Esophagus (tissue), 2 donors: ENCODE measurements around the gene PLEKHA6. TPM values are rescaled to one million over a fixed set of nuclear protein-coding genes. Genes with fewer than 3 reads are reported as not detected.

ENCODE experiments used
- H3K27ac ChIP-seq, 2 donors: one replicate each; pipeline ENCODE4 v1.5.1; 2013; ENCODE audit warnings: low read depth in 2 of 2, mild to moderate bottlenecking in 2 of 2, inconsistent platforms in 1 of 2, low read length in 1 of 2, moderate library complexity in 1 of 2
- H3K27me3 ChIP-seq, 2 donors: one replicate each; pipeline ENCODE4 v1.6.1; 2013; ENCODE audit warnings: low read length in 2 of 2, control low read depth in 1 of 2, mild to moderate bottlenecking in 1 of 2; ENCODE audit not compliant: insufficient read depth in 2 of 2, control insufficient read depth in 1 of 2
- H3K36me3 ChIP-seq, 2 donors: one replicate each; pipeline ENCODE4 v1.6.1; 2013; ENCODE audit warnings: low read length in 1 of 2; ENCODE audit not compliant: control insufficient read depth in 2 of 2, insufficient read depth in 2 of 2
- H3K4me1 ChIP-seq, 2 donors: one replicate each; pipeline ENCODE4 v1.6.1; 2013; ENCODE audit warnings: low read length in 1 of 2; ENCODE audit not compliant: control insufficient read depth in 2 of 2, insufficient read depth in 2 of 2
- H3K4me3 ChIP-seq, 2 donors: one replicate each; pipeline ENCODE4 v1.5.1; 2013; ENCODE audit warnings: low read length in 2 of 2, mild to moderate bottlenecking in 2 of 2, low read depth in 1 of 2, moderate library complexity in 1 of 2
- H3K9me3 ChIP-seq, 2 donors: one replicate each; pipeline ENCODE4 v1.6.1; 2013; ENCODE audit warnings: mild to moderate bottlenecking in 2 of 2, low read depth in 1 of 2, low read length in 1 of 2, moderate library complexity in 1 of 2; ENCODE audit not compliant: control insufficient read depth in 2 of 2, insufficient read depth in 1 of 2
- WGBS, 2 donors: extraction: QIAGEN DNeasy Blood & Tissue Kit; methylation state at CpG; one replicate each; pipeline ENCODE4 v1.1.7; 2013; 5-methylcytosine and 5-hydroxymethylcytosine counted together
- polyA plus RNA-seq, 2 donors: library from polyadenylated mRNA; stranded (reverse); fragments of 200-250 nt; gene quantifications; one replicate each; pipeline ENCODE4 v1.2.3, GENCODE V29; 2013
- donor health status: healthy with polysubstance abuse.
- donor health status: Bipolar disorder and iron deficiency.

The PLEKHA6 gene
- polyA plus RNA-seq, 2 donors = 11.0 to 36.3 TPM

- Histone ChIP-seq H3K4me1 (peaks cover 3 to 7% of the 10 kb centered on the region in 2 donors), H3K4me3 (no peak overlapping the region), H3K27ac (no peak overlapping the region), H3K9me3 (no peaks in the 10 kb centered on the region), H3K27me3 (no peaks in the 10 kb centered on the region), H3K36me3 (no peaks in the 10 kb centered on the region)
- 87 to 98% methylated on average over 3 of the region's 3 CpGs for WGBS, 2 donors
These were observed 147.0 kb downstream of the PLEKHA6 start for GRCh38 chr1:204212715-204213114.

DNA sequence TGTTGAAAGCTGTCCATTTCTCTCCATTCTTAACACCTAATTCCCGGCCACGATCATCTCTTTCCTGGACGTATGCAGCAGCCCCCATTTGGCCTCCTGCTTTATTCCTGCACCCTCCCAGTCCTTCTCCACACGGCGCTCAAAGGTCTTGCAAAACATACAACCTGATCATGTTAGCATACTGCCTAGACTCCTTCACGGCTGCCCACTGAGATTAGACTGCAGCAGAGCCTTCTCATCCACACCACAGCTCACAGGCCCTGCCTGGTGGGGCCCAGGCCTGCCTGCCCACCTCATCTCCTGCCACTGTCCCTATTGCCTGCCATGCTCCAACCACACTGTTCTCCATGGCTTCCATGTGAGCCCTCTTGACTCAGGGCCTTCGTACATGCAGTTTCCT, 148.7 kb downstream of the PLEKHA6 start:
- H3K4me3 ChIP-seq = no peak overlapping the region
- H3K9me3 ChIP-seq = no peaks in the 10 kb centered on the region
- H3K27me3 ChIP-seq = no peaks in the 10 kb centered on the region
- H3K4me1 ChIP-seq = peaks cover 3 to 7% of the 10 kb centered on the region in 2 donors
- no peaks in the 10 kb centered on the region for H3K36me3 ChIP-seq
- WGBS, 2 donors = 83 to 90% methylated on average over 7 of the region's 7 CpGs
- no peak overlapping the region for H3K27ac ChIP-seq

GRCh38 chr1:204207136-204207616, 152.6 kb downstream of the PLEKHA6 start:
- Histone ChIP-seq H3K27ac (no peak overlapping the region), H3K4me1 (no peaks in the 10 kb centered on the region), H3K27me3 (no peaks in the 10 kb centered on the region), H3K4me3 (no peak overlapping the region), H3K9me3 (no peaks in the 10 kb centered on the region), H3K36me3 (no peaks in the 10 kb centered on the region)
- 17 to 19% methylated on average over 13 of the region's 13 CpGs for WGBS, 2 donors

DNA sequence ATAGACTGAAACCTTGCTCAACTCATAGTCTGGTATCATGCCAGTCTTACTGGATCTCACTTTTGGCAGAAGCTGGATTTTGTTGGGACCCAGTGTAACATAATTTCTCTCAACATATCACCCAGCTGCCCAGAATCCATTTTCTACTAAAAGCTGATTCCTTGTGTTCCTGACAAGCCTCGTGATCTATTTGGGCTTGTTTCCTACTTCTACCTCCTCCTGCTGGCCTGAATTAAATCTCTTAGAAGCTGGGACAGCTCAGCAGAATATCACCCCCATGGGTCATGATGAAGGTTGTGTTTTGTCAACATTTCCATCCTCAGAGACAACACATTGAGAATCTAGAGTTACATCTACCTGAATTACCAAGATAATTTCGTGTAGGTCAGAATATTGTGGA, 153.6 kb downstream of the PLEKHA6 start:
- Histone ChIP-seq H3K27ac (no peak overlapping the region), H3K27me3 (no peaks in the 10 kb centered on the region), H3K4me1 (no peaks in the 10 kb centered on the region), H3K36me3 (no peaks in the 10 kb centered on the region), H3K4me3 (no peak overlapping the region), H3K9me3 (peaks cover 0 to 2% of the 10 kb centered on the region in 2 donors)
- WGBS, 2 donors = 59 to 60% methylated on average over 2 of the region's 2 CpGs

GRCh38 chr1:204205486-204205885, 154.2 kb downstream of the PLEKHA6 start:
- H3K4me1 ChIP-seq = no peaks in the 10 kb centered on the region
- peaks cover 0 to 2% of the 10 kb centered on the region in 2 donors for H3K9me3 ChIP-seq
- no peak overlapping the region for H3K27ac ChIP-seq
- no peaks in the 10 kb centered on the region for H3K36me3 ChIP-seq
- no peak overlapping the region for H3K4me3 ChIP-seq
- H3K27me3 ChIP-seq = no peaks in the 10 kb centered on the region

DNA sequence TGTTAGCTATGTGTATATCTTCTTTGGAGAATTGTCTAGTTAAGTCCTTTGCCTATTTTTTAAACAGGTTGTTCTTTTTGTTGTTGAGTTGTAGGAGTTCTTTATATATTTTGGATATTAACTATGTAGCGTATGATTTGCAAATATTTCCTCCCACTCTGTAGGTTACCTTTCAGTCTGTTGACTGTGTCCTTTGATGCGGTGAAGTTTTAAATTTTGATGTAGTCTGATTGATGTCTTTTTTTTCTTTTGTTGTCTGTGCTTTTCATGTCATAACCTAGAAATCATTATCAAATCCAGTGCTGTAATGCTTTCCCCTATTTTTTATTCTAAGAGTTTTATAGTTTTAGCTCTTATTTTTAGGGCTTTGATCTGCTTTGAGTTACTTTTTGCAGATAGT, 154.8 kb downstream of the PLEKHA6 start:
- Histone ChIP-seq H3K36me3 (no peaks in the 10 kb centered on the region), H3K4me3 (no peak overlapping the region), H3K4me1 (no peaks in the 10 kb centered on the region), H3K27ac (no peak overlapping the region), H3K27me3 (no peaks in the 10 kb centered on the region), H3K9me3 (peaks cover 0 to 2% of the 10 kb centered on the region in 2 donors)
- 81 to 86% methylated on average over 2 of the region's 2 CpGs for WGBS, 2 donors

DNA sequence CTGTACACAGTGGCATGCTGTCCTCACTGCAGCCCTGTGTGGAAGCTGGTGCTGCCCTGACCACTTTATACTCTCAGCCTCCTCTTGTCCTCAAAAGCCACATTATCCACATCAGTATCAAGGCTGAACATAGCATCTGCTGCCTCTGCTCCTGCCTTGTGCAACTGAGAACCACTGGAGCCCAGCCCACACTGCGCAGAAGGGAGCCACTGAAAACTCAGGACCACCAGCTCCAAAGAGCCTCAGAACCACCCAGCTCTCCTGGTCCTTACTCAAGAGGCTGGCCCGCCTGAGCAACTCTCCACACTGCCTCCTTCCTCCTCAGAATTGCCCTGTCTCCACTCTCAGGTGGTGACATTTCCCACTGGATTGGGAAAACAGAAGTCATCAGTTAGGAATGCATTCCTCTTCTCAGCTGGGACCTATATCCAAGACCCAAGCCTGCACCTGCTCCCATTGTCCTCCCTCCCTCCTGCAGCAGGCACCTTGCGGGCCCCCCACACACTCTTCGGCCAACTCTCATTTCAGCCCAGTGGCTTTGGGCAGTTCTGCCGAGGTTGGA, 156.4 kb downstream of the PLEKHA6 start:
- H3K9me3 ChIP-seq = peaks cover 0 to 2% of the 10 kb centered on the region in 2 donors
- no peak overlapping the region for H3K27ac ChIP-seq
- H3K4me3 ChIP-seq = no peak overlapping the region
- peaks cover 0 to 4% of the 10 kb centered on the region in 2 donors for H3K4me1 ChIP-seq
- no peaks in the 10 kb centered on the region for H3K27me3 ChIP-seq
- WGBS, 2 donors = 87 to 93% methylated on average over 5 of the region's 5 CpGs
- H3K36me3 ChIP-seq = no peaks in the 10 kb centered on the region

GRCh38 chr1:204202481-204202880, 157.2 kb downstream of the PLEKHA6 start:
- H3K4me1 ChIP-seq = peaks cover 0 to 4% of the 10 kb centered on the region in 2 donors
- no peak overlapping the region for H3K4me3 ChIP-seq
- H3K27me3 ChIP-seq = no peaks in the 10 kb centered on the region
- no peaks in the 10 kb centered on the region for H3K36me3 ChIP-seq
- no peak overlapping the region for H3K27ac ChIP-seq
- H3K9me3 ChIP-seq = peaks cover 0 to 2% of the 10 kb centered on the region in 2 donors
- 85 to 86% methylated on average over 4 of the region's 4 CpGs for WGBS, 2 donors

- H3K27me3 ChIP-seq = no peaks in the 10 kb centered on the region
- H3K4me3 ChIP-seq = no peak overlapping the region
- peaks cover 0 to 2% of the 10 kb centered on the region in 2 donors for H3K9me3 ChIP-seq
- WGBS, 2 donors = 83 to 89% methylated on average over 12 of the region's 12 CpGs
- no peak overlapping the region for H3K27ac ChIP-seq
- H3K4me1 ChIP-seq = peaks cover 0 to 4% of the 10 kb centered on the region in 2 donors
- H3K36me3 ChIP-seq = no peaks in the 10 kb centered on the region
These were observed 158.2 kb downstream of the PLEKHA6 start for GRCh38 chr1:204201348-204202040.

DNA sequence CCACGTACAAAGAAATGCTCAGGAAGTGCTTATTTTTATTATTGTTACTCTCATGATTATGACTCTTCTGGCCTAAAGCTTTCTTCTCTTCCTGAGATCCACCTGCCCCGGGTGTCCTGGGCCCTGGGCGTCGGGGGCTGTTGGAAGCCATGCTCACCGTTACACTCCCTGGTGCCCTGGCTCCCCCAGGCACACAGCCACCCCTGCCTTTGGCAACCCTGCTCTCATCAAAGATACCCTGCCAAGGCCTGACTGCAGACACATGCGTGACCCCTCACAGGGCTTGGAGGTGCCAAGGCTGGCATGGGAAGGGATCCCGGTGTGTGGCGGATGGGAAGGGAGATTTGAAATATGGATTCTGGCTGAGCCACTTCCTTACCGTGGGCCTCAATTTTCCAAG, 160.2 kb downstream of the PLEKHA6 start:
- H3K4me1 ChIP-seq = peaks cover 0 to 4% of the 10 kb centered on the region in 2 donors
- peaks cover 0 to 2% of the 10 kb centered on the region in 2 donors for H3K9me3 ChIP-seq
- no peak overlapping the region for H3K4me3 ChIP-seq
- no peak overlapping the region for H3K27ac ChIP-seq
- WGBS, 2 donors = 82 to 84% methylated on average over 9 of the region's 9 CpGs
- H3K27me3 ChIP-seq = no peaks in the 10 kb centered on the region
- H3K36me3 ChIP-seq = no peaks in the 10 kb centered on the region
